ACC112 (cell line): ENCODE data around the gene HOXA6.

Experiments
- H2AFZ ChIP-seq: fragments of 200-600 bp; sonication (generic); one replicate; pipeline ENCODE4 v1.6.0; 2017; ENCODE audit warnings: antibody characterized with exemption, low read length; ENCODE audit not compliant: unreplicated experiment
- H3K27ac ChIP-seq: fragments of 200-600 bp; sonication (generic); 2 replicates; pipeline ENCODE4 v1.5.1; 2014; ENCODE audit warnings: low read depth, mild to moderate bottlenecking, antibody characterized with exemption, low read length, moderate library complexity
- H3K27me3 ChIP-seq: fragments of 200-600 bp; sonication (generic); 2 replicates; pipeline ENCODE4 v1.6.1; 2014; ENCODE audit warnings: mild to moderate bottlenecking, antibody characterized with exemption, low read length, moderate library complexity, mixed read lengths; ENCODE audit not compliant: insufficient read depth
- H3K36me3 ChIP-seq: fragments of 200-600 bp; sonication (generic); 2 replicates; pipeline ENCODE4 v1.6.1; 2016; ENCODE audit warnings: mild to moderate bottlenecking, antibody characterized with exemption, low read length, moderate library complexity, mixed read lengths; ENCODE audit not compliant: insufficient read depth
- H3K4me1 ChIP-seq: fragments of 200-600 bp; sonication (generic); one replicate; pipeline ENCODE4 v1.6.1; 2016; ENCODE audit warnings: low read length, mixed read lengths; ENCODE audit not compliant: insufficient read depth, unreplicated experiment, control insufficient read depth
- H3K4me3 ChIP-seq: fragments of 200-600 bp; sonication (generic); 2 replicates; pipeline ENCODE4 v1.5.1; 2014; ENCODE audit warnings: mild to moderate bottlenecking, low read depth, low read length
- H3K79me2 ChIP-seq: fragments of 200-600 bp; sonication (generic); one replicate; pipeline ENCODE4 v1.6.0; 2016; ENCODE audit warnings: low read length; ENCODE audit not compliant: control insufficient read depth, unreplicated experiment, insufficient read depth

Gene HOXA6

GRCh38 chr7:27143950-27144780 lies 3.4 kb downstream of the HOXA6 start:
- peaks cover 100% of the 10 kb centered on the region for H3K27me3 ChIP-seq
- peak overlapping the region; percentile 62; the same call in 1 of the 2 replicates for H3K4me3 ChIP-seq
- no peak overlapping the region for H2AFZ ChIP-seq
- H3K36me3 ChIP-seq, result no peaks in the 10 kb centered on the region
- H3K27ac ChIP-seq, result no peak overlapping the region
- no peaks in the 10 kb centered on the region for H3K4me1 ChIP-seq
- no peaks in the 10 kb centered on the region for H3K79me2 ChIP-seq

- peak within 1 kb of the TSS; percentile 12 for H2AFZ ChIP-seq
- no peaks in the 10 kb centered on the region for H3K79me2 ChIP-seq
- no peak within 1 kb of the TSS for H3K27ac ChIP-seq
- H3K4me1 ChIP-seq, result no peaks in the 10 kb centered on the region
- peak within 1 kb of the TSS; percentile 62 for H3K4me3 ChIP-seq
- H3K36me3 ChIP-seq, result no peaks in the 10 kb centered on the region
- H3K27me3 ChIP-seq, result peaks cover 100% of the 10 kb centered on the region
Measured at GRCh38 chr7:27143023-27143949, 4.3 kb downstream of the HOXA6 start, which contains the start of gene HOXA5. HOXA5 (minus strand) TSS chr7:27143681; CDS start chr7:27143607, 74 bp downstream.

GRCh38 chr7:27142580-27143022 lies 5.0 kb downstream of the HOXA6 start:
- H2AFZ ChIP-seq, result peak overlapping the region; percentile 12

GRCh38 chr7:27141923-27142579 lies 5.5 kb downstream of the HOXA6 start:
- Histone ChIP-seq H3K36me3 (no peaks in the 10 kb centered on the region), H3K27ac (no peak overlapping the region), H3K4me3 (peak overlapping the region; percentile 62), H3K27me3 (peaks cover 100% of the 10 kb centered on the region), H2AFZ (no peak overlapping the region), H3K4me1 (no peaks in the 10 kb centered on the region), H3K79me2 (no peaks in the 10 kb centered on the region)

More at GRCh38 chr7:27142580-27143022, 5.0 kb downstream of the HOXA6 start:
- Histone ChIP-seq H3K79me2 (no peaks in the 10 kb centered on the region), H3K4me3 (peak overlapping the region; percentile 62), H3K36me3 (no peaks in the 10 kb centered on the region), H3K27ac (no peak overlapping the region), H3K27me3 (peaks cover 100% of the 10 kb centered on the region), H3K4me1 (no peaks in the 10 kb centered on the region)

GRCh38 chr7:27141137-27141922 lies 6.2 kb downstream of the HOXA6 start:
- no peak overlapping the region for H3K27ac ChIP-seq
- H3K36me3 ChIP-seq, result no peaks in the 10 kb centered on the region
- no peaks in the 10 kb centered on the region for H3K4me1 ChIP-seq
- H2AFZ ChIP-seq, result no peak overlapping the region
- no peaks in the 10 kb centered on the region for H3K79me2 ChIP-seq
- H3K27me3 ChIP-seq, result peaks cover 99% of the 10 kb centered on the region
- no peak overlapping the region for H3K4me3 ChIP-seq

GRCh38 chr7:27140126-27140857 lies 7.3 kb downstream of the HOXA6 start:
- Histone ChIP-seq H3K27ac (no peak overlapping the region), H2AFZ (no peak overlapping the region), H3K79me2 (no peaks in the 10 kb centered on the region), H3K4me1 (peaks cover 8% of the 10 kb centered on the region), H3K36me3 (no peaks in the 10 kb centered on the region), H3K4me3 (no peak overlapping the region), H3K27me3 (peaks cover 99% of the 10 kb centered on the region)

GRCh38 chr7:27139334-27140125 lies 8.0 kb downstream of the HOXA6 start:
- Histone ChIP-seq H3K27ac (no peak overlapping the region), H3K36me3 (no peaks in the 10 kb centered on the region), H3K4me1 (peaks cover 8% of the 10 kb centered on the region), H3K4me3 (no peak overlapping the region), H3K79me2 (no peaks in the 10 kb centered on the region), H2AFZ (no peak overlapping the region), H3K27me3 (peaks cover 99% of the 10 kb centered on the region)

GRCh38 chr7:27138985-27139333 lies 8.6 kb downstream of the HOXA6 start:
- Histone ChIP-seq H3K36me3 (no peaks in the 10 kb centered on the region), H2AFZ (no peak overlapping the region), H3K4me1 (peaks cover 8% of the 10 kb centered on the region), H3K79me2 (no peaks in the 10 kb centered on the region), H3K4me3 (no peak overlapping the region), H3K27me3 (peaks cover 99% of the 10 kb centered on the region), H3K27ac (no peak overlapping the region)

- Histone ChIP-seq H3K4me1 (peaks cover 8% of the 10 kb centered on the region), H3K27me3 (peaks cover 99% of the 10 kb centered on the region), H3K36me3 (no peaks in the 10 kb centered on the region), H3K27ac (no peak overlapping the region), H3K4me3 (no peak overlapping the region), H3K79me2 (no peaks in the 10 kb centered on the region), H2AFZ (no peak overlapping the region)
Measured at GRCh38 chr7:27138472-27138871, 9.1 kb downstream of the HOXA6 start.
